Left ventricle myocardium inferior (tissue), 1 donor: Measurements from ENCODE around the gene NFIB. TPM values are rescaled to one million over a fixed set of nuclear protein-coding genes. Genes with fewer than 3 reads are reported as not detected.

ENCODE experiments used
- DNase-seq: peaks from one replicate; pipeline ENCODE4 v3.0.0-alpha.2; 2020
- H3K27ac ChIP-seq: fragments of 200-600 bp; replicated peaks from 2 replicates; pipeline ENCODE4 v1.8.0; 2021
- H3K27me3 ChIP-seq: fragments of 200-600 bp; 2 replicates; pipeline ENCODE4 v1.8.0; 2021; ENCODE audit warnings: low read depth
- H3K36me3 ChIP-seq: fragments of 200-600 bp; 2 replicates; pipeline ENCODE4 v1.8.0; 2021
- H3K4me1 ChIP-seq: fragments of 200-600 bp; 2 replicates; pipeline ENCODE4 v1.8.0; 2021
- H3K4me3 ChIP-seq: fragments of 200-600 bp; 2 replicates; pipeline ENCODE4 v1.8.0; 2021; ENCODE audit warnings: mild to moderate bottlenecking, moderate library complexity
- H3K9me3 ChIP-seq: fragments of 200-600 bp; replicated peaks from 2 replicates; pipeline ENCODE4 v1.8.0; 2021
- CTCF ChIP-seq: fragments of 200-600 bp; IDR thresholded peaks from 2 replicates; pipeline ENCODE4 v1.8.0; 2021; ENCODE audit warnings: antibody characterized with exemption, mild to moderate bottlenecking, borderline replicate concordance
- intact Hi-C: fragments of 100-400 bp; cut with micrococcal nuclease; formaldehyde crosslinking; loops from one replicate; pipeline ENCODE4 v1.11.0; 2022
- total RNA-seq: library from RNA; stranded (reverse); fragmentation: NEBNext Ultra II Directional; extraction: Animal tissue kit (Norgen Biotek cat#: 25700); gene quantifications from one replicate; pipeline ENCODE4 v1.2.1, GENCODE V29; 2021
- donor health status: DM: no; HTN: yes; CAD: no; lungs with severe emphysema.

NFIB gene
- total RNA-seq, 1 donor from 2014 or later: 110 TPM

GRCh38 chr9:14243514-14244042 is 70.4 kb downstream of the NFIB start:
- intact Hi-C loops: no loop called here
- H3K4me3 ChIP-seq: no peak overlapping the region
- H3K9me3 ChIP-seq: no peaks in the 10 kb centered on the region
- DNase-seq: no peak
- no peaks in the 10 kb centered on the region for H3K36me3 ChIP-seq
- H3K27ac ChIP-seq: no peak overlapping the region
- H3K27me3 ChIP-seq: no peaks in the 10 kb centered on the region
- TF ChIP-seq CTCF: no peak
- peaks cover 98% of the 10 kb centered on the region for H3K4me1 ChIP-seq

GRCh38 chr9:14242150-14242805 is 71.7 kb downstream of the NFIB start:
- Histone ChIP-seq H3K9me3 (no peaks in the 10 kb centered on the region), H3K36me3 (no peaks in the 10 kb centered on the region), H3K27me3 (no peaks in the 10 kb centered on the region), H3K4me1 (peaks cover 98% of the 10 kb centered on the region), H3K4me3 (no peak overlapping the region), H3K27ac (peak overlapping the region; percentile 83)
- no peak for DNase-seq
- TF ChIP-seq CTCF: no peak
- intact Hi-C loops: no loop called here

GRCh38 chr9:14240537-14240936 is 73.4 kb downstream of the NFIB start:
- peak overlapping the region; percentile 83 for H3K27ac ChIP-seq
- intact Hi-C loops: no loop called here
- DNase-seq: no peak
- no peaks in the 10 kb centered on the region for H3K9me3 ChIP-seq
- H3K4me3 ChIP-seq: peak overlapping the region; percentile 7
- H3K36me3 ChIP-seq: no peaks in the 10 kb centered on the region
- TF ChIP-seq CTCF: no peak
- H3K4me1 ChIP-seq: peaks cover 98% of the 10 kb centered on the region
- no peaks in the 10 kb centered on the region for H3K27me3 ChIP-seq

- H3K36me3 ChIP-seq: no peaks in the 10 kb centered on the region
- intact Hi-C loops: no loop called here
- no peaks in the 10 kb centered on the region for H3K9me3 ChIP-seq
- H3K4me1 ChIP-seq: peaks cover 94% of the 10 kb centered on the region
- TF ChIP-seq CTCF: no peak
- DNase-seq: no peak
- H3K27ac ChIP-seq: peak overlapping the region; percentile 83
- H3K27me3 ChIP-seq: no peaks in the 10 kb centered on the region
- H3K4me3 ChIP-seq: no peak overlapping the region
Measured at GRCh38 chr9:14238518-14238917, 75.4 kb downstream of the NFIB start.

GRCh38 chr9:14238079-14238478 is 75.9 kb downstream of the NFIB start:
- peaks cover 94% of the 10 kb centered on the region for H3K4me1 ChIP-seq
- peak overlapping the region; percentile 20 for H3K4me3 ChIP-seq
- H3K36me3 ChIP-seq: no peaks in the 10 kb centered on the region
- intact Hi-C loops: no loop called here
- no peaks in the 10 kb centered on the region for H3K9me3 ChIP-seq
- TF ChIP-seq CTCF: no peak
- H3K27ac ChIP-seq: peak overlapping the region; percentile 83
- DNase-seq: no peak
- no peaks in the 10 kb centered on the region for H3K27me3 ChIP-seq
